Measurements from ENCODE around the gene MS4A6E. TPM values are rescaled to one million over a fixed set of nuclear protein-coding genes. Genes with fewer than 3 reads are reported as not detected.

MS4A6E gene
- total and polyA plus RNA-seq, 4 donors, result 1.3 TPM; not detected in 3

DNA sequence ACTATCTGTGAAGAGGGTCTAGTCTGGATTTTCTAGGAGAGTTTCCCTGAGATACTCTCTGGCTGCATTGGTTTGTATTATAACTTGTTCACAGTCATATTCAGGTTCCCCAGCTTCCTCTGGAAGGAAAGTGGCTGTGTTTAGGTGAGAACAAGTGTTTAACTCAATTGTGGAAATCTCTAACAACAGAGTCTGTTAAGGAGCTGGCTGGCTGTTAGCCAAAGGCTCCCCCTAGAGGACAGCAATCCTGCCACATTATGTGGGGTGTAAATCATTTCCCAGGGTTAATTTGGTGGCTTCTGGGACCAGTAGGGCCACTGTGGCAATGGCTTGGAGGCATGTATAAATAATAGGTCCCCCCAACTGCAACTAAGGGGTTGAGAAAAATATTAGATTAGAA, 18.4 kb downstream of the MS4A6E start:
- intact Hi-C loops (cut with DNase I), result no loop called here
- H3K27ac ChIP-seq (ENCODE audit: low read depth in 1 of 2, low read length in 2 of 2), result no peak overlapping the region
- H3K36me3 ChIP-seq (ENCODE audit: control insufficient read depth in 1 of 2, insufficient read depth in 2 of 2, low read length in 1 of 2), result no peaks in the 10 kb centered on the region
- no peaks in the 10 kb centered on the region for H3K9me3 ChIP-seq (ENCODE audit: control insufficient read depth, low read length)
- DNase-seq (peak in 1 of 2 donors; percentile 59), ATAC-seq (ENCODE audit: low FRiP score) (no peak)
- no peaks in the 10 kb centered on the region for H3K27me3 ChIP-seq (ENCODE audit: control insufficient read depth in 1 of 2, insufficient read depth in 2 of 2, low read length in 1 of 2)
- no peak overlapping the region for H3K4me3 ChIP-seq (ENCODE audit: low read length in 2 of 2)
- H3K4me1 ChIP-seq (ENCODE audit: control insufficient read depth in 1 of 2, insufficient read depth in 2 of 2, low read length in 2 of 2), result no peaks in the 10 kb centered on the region

GRCh38 chr11:60347084-60347797, 20.2 kb downstream of the MS4A6E start:
- Histone ChIP-seq H3K27ac (ENCODE audit: low read depth in 1 of 2, low read length in 2 of 2) (no peak overlapping the region), H3K4me1 (ENCODE audit: control insufficient read depth in 1 of 2, insufficient read depth in 2 of 2, low read length in 2 of 2) (no peaks in the 10 kb centered on the region), H3K9me3 (ENCODE audit: control insufficient read depth, low read length) (no peaks in the 10 kb centered on the region), H3K4me3 (ENCODE audit: low read length in 2 of 2) (no peak overlapping the region), H3K36me3 (ENCODE audit: control insufficient read depth in 1 of 2, insufficient read depth in 2 of 2, low read length in 1 of 2) (no peaks in the 10 kb centered on the region), H3K27me3 (ENCODE audit: control insufficient read depth in 1 of 2, insufficient read depth in 2 of 2, low read length in 1 of 2) (no peaks in the 10 kb centered on the region)
- WGBS, 2 donors, result 92 to 93% methylated on average over 2 of the region's 2 CpGs
- intact Hi-C loops (cut with DNase I), result no loop called here
- DNase-seq (no peak), ATAC-seq (ENCODE audit: low FRiP score) (no peak)

DNA sequence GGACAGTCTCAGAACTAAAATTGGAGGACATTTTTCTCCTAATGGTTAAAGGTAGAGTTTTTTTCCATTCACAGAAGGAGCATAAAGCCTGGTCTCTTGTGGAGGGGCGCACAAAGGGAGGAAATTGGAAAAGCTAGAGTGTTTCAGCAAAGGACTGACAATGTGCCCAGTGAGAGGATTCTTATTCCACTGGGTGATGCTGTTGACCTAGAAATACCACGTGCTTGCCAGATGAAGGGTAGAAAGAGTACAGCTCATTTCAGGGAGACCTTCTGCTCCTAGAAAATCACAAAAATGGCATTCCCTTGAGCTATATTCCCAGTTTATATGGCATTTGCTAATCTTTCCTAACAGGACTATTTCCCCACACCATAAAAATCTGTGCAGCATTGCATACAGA, 21.1 kb downstream of the MS4A6E start:
- Histone ChIP-seq H3K4me1 (ENCODE audit: control insufficient read depth in 1 of 2, insufficient read depth in 2 of 2, low read length in 2 of 2) (no peaks in the 10 kb centered on the region), H3K9me3 (ENCODE audit: control insufficient read depth, low read length) (no peaks in the 10 kb centered on the region), H3K27ac (ENCODE audit: low read depth in 1 of 2, low read length in 2 of 2) (no peak overlapping the region), H3K27me3 (ENCODE audit: control insufficient read depth in 1 of 2, insufficient read depth in 2 of 2, low read length in 1 of 2) (no peaks in the 10 kb centered on the region), H3K4me3 (ENCODE audit: low read length in 2 of 2) (no peak overlapping the region), H3K36me3 (ENCODE audit: control insufficient read depth in 1 of 2, insufficient read depth in 2 of 2, low read length in 1 of 2) (no peaks in the 10 kb centered on the region)
- ATAC-seq (ENCODE audit: low FRiP score), result no peak
- DNase-seq, result no peak
- 59 to 66% methylated on average over 2 of the region's 2 CpGs for WGBS, 2 donors
- intact Hi-C loops (cut with DNase I), result no loop called here

DNA sequence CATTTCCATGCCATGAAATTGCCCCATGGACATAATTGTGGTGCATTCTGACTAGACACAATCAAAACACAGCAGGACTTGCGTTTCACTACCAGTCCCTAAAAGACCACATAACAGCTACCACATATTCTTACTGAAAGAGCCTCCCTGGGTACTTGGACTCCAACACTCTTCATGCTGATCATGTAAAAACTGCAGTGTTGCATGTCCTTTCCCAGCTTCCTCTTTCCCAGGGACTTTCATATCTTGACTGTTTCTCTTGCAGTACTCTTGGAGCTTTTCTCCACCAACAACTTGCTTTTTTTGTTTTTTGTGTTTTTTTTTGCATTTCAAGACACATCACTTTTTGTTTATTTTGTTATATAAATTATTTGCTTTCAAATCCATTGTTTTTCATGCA, 22.9 kb downstream of the MS4A6E start:
- Histone ChIP-seq H3K27me3 (ENCODE audit: control insufficient read depth in 1 of 2, insufficient read depth in 2 of 2, low read length in 1 of 2) (no peaks in the 10 kb centered on the region), H3K4me1 (ENCODE audit: control insufficient read depth in 1 of 2, insufficient read depth in 2 of 2, low read length in 2 of 2) (no peaks in the 10 kb centered on the region), H3K4me3 (ENCODE audit: low read length in 2 of 2) (no peak overlapping the region), H3K9me3 (ENCODE audit: control insufficient read depth, low read length) (no peaks in the 10 kb centered on the region), H3K27ac (ENCODE audit: low read depth in 1 of 2, low read length in 2 of 2) (no peak overlapping the region), H3K36me3 (ENCODE audit: control insufficient read depth in 1 of 2, insufficient read depth in 2 of 2, low read length in 1 of 2) (no peaks in the 10 kb centered on the region)
- 69 to 82% methylated on average over 1 of the region's 1 CpG for WGBS, 2 donors
- no peak for ATAC-seq (ENCODE audit: low FRiP score)
- no peak for DNase-seq
- intact Hi-C loops (cut with DNase I), result no loop called here

GRCh38 chr11:60357771-60358170, 30.7 kb downstream of the MS4A6E start:
- DNase-seq (no peak), ATAC-seq (ENCODE audit: low FRiP score) (no peak)
- H3K9me3 ChIP-seq (ENCODE audit: control insufficient read depth, low read length), result peaks cover 2% of the 10 kb centered on the region
- no peaks in the 10 kb centered on the region for H3K4me1 ChIP-seq (ENCODE audit: control insufficient read depth in 1 of 2, insufficient read depth in 2 of 2, low read length in 2 of 2)
- H3K36me3 ChIP-seq (ENCODE audit: control insufficient read depth in 1 of 2, insufficient read depth in 2 of 2, low read length in 1 of 2), result no peaks in the 10 kb centered on the region
- no peak overlapping the region for H3K27ac ChIP-seq (ENCODE audit: low read depth in 1 of 2, low read length in 2 of 2)
- no peaks in the 10 kb centered on the region for H3K27me3 ChIP-seq (ENCODE audit: control insufficient read depth in 1 of 2, insufficient read depth in 2 of 2, low read length in 1 of 2)
- intact Hi-C loops (cut with DNase I), result no loop called here
- no peak overlapping the region for H3K4me3 ChIP-seq (ENCODE audit: low read length in 2 of 2)
- WGBS, 2 donors, result 23 to 25% methylated on average over 2 of the region's 2 CpGs

GRCh38 chr11:60360621-60361020, 33.6 kb downstream of the MS4A6E start:
- Histone ChIP-seq H3K4me3 (ENCODE audit: low read length in 2 of 2) (no peak overlapping the region), H3K9me3 (ENCODE audit: control insufficient read depth, low read length) (peaks cover 2% of the 10 kb centered on the region), H3K4me1 (ENCODE audit: control insufficient read depth in 1 of 2, insufficient read depth in 2 of 2, low read length in 2 of 2) (no peaks in the 10 kb centered on the region), H3K27me3 (ENCODE audit: control insufficient read depth in 1 of 2, insufficient read depth in 2 of 2, low read length in 1 of 2) (no peaks in the 10 kb centered on the region), H3K36me3 (ENCODE audit: control insufficient read depth in 1 of 2, insufficient read depth in 2 of 2, low read length in 1 of 2) (no peaks in the 10 kb centered on the region), H3K27ac (ENCODE audit: low read depth in 1 of 2, low read length in 2 of 2) (no peak overlapping the region)
- DNase-seq (no peak), ATAC-seq (ENCODE audit: low FRiP score) (no peak)
- WGBS, 2 donors, result 79 to 88% methylated on average over 4 of the region's 4 CpGs
- intact Hi-C loops (cut with DNase I), result no loop called here

GRCh38 chr11:60362241-60362640, 35.2 kb downstream of the MS4A6E start:
- intact Hi-C loops (cut with DNase I), result no loop called here
- peaks cover 2% of the 10 kb centered on the region for H3K9me3 ChIP-seq (ENCODE audit: control insufficient read depth, low read length)
- DNase-seq (no peak), ATAC-seq (ENCODE audit: low FRiP score) (no peak)
- no peak overlapping the region for H3K4me3 ChIP-seq (ENCODE audit: low read length in 2 of 2)
- no peaks in the 10 kb centered on the region for H3K4me1 ChIP-seq (ENCODE audit: control insufficient read depth in 1 of 2, insufficient read depth in 2 of 2, low read length in 2 of 2)
- H3K27me3 ChIP-seq (ENCODE audit: control insufficient read depth in 1 of 2, insufficient read depth in 2 of 2, low read length in 1 of 2), result no peaks in the 10 kb centered on the region
- H3K27ac ChIP-seq (ENCODE audit: low read depth in 1 of 2, low read length in 2 of 2), result no peak overlapping the region
- 36 to 45% methylated on average over 1 of the region's 1 CpG for WGBS, 2 donors
- no peaks in the 10 kb centered on the region for H3K36me3 ChIP-seq (ENCODE audit: control insufficient read depth in 1 of 2, insufficient read depth in 2 of 2, low read length in 1 of 2)

DNA sequence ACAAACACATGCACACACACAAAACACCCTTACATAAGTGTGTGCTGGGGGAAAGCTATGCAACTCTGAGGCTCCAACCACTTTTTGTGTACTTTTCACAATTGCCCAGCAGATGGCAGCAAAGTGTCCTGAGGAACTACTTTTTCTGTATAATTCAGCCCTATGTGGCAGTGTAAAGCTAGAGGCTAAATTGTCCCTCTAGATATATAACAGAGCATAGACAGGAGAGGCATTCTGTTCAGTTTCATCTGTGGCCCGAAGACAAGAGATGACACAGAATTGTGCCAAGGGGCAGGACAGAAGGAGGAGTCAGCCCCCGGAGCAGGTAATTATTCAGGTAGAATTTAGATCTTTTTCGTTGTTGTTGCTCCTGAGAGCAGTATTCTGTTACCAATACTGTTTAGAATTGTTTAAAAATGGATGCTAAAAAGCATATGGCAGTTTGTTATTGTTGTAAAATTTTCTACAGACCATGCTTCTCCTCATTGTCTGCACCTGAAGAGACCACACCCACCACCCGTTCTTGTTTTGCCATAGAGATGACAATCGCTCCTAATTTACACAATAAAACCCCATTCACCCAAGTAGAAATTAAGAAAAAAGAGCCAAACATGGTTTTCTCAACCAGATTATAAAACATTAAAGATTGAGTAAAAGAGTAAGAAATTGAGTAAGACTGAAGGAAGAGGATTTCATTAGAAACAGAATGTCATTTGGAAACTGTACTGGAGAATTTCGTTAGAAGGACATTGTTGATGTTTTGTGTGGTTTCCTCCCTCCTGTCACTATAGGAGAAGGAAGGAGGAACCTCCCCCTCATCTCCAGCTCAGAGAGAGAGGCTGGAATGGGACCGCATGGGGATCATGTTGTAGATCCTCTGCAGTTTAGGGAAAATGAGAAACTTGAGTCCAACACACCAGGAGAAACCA, 36.8 kb downstream of the MS4A6E start:
- H3K27ac ChIP-seq (ENCODE audit: low read depth in 1 of 2, low read length in 2 of 2), result no peak overlapping the region
- DNase-seq (peak in 1 of 2 donors; percentile 57), ATAC-seq (ENCODE audit: low FRiP score) (peak; percentile 80)
- peaks cover 2% of the 10 kb centered on the region for H3K9me3 ChIP-seq (ENCODE audit: control insufficient read depth, low read length)
- 50 to 60% methylated on average over 7 of the region's 7 CpGs for WGBS, 2 donors
- intact Hi-C loops (cut with DNase I), result no loop called here
- no peaks in the 10 kb centered on the region for H3K27me3 ChIP-seq (ENCODE audit: control insufficient read depth in 1 of 2, insufficient read depth in 2 of 2, low read length in 1 of 2)
- no peaks in the 10 kb centered on the region for H3K4me1 ChIP-seq (ENCODE audit: control insufficient read depth in 1 of 2, insufficient read depth in 2 of 2, low read length in 2 of 2)
- H3K4me3 ChIP-seq (ENCODE audit: low read length in 2 of 2), result no peak overlapping the region
- no peaks in the 10 kb centered on the region for H3K36me3 ChIP-seq (ENCODE audit: control insufficient read depth in 1 of 2, insufficient read depth in 2 of 2, low read length in 1 of 2)

Data from aorta (tissue), 5 donors.